GM12874 (cell line): ENCODE data around the gene SEPSECS.

Source experiments
- TF ChIP-seq, protein P1 (sequence below): IDR thresholded peaks from 2 replicates; pipeline ENCODE4 v1.5.1; 2011; ENCODE audit warnings: low read depth, mild to moderate bottlenecking, control low read depth, low read length, moderate library complexity; ENCODE audit not compliant: insufficient read depth

The SEPSECS gene

DNA sequence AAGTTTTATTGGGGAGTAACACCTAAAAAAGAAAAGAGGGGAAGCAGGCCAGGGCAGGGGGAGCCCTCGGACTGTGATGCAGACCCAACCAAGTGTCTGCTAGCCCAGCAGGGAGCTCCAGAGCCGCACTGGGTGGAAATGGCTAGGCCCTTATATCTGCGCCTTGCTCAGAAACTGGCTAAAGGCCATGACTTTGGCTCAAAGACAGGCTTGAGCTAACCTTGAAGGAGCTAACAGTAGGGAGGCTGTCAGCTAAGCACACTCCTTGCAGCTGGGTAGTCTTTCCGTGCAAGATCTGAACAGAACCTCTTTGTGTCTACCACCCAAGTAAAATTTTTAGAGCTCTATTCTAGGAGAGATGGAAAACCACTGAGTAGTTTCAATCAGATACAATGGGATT, 43.0 kb downstream of the SEPSECS start:
- TF ChIP-seq, protein P1, sequence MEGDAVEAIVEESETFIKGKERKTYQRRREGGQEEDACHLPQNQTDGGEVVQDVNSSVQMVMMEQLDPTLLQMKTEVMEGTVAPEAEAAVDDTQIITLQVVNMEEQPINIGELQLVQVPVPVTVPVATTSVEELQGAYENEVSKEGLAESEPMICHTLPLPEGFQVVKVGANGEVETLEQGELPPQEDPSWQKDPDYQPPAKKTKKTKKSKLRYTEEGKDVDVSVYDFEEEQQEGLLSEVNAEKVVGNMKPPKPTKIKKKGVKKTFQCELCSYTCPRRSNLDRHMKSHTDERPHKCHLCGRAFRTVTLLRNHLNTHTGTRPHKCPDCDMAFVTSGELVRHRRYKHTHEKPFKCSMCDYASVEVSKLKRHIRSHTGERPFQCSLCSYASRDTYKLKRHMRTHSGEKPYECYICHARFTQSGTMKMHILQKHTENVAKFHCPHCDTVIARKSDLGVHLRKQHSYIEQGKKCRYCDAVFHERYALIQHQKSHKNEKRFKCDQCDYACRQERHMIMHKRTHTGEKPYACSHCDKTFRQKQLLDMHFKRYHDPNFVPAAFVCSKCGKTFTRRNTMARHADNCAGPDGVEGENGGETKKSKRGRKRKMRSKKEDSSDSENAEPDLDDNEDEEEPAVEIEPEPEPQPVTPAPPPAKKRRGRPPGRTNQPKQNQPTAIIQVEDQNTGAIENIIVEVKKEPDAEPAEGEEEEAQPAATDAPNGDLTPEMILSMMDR: no peak

DNA sequence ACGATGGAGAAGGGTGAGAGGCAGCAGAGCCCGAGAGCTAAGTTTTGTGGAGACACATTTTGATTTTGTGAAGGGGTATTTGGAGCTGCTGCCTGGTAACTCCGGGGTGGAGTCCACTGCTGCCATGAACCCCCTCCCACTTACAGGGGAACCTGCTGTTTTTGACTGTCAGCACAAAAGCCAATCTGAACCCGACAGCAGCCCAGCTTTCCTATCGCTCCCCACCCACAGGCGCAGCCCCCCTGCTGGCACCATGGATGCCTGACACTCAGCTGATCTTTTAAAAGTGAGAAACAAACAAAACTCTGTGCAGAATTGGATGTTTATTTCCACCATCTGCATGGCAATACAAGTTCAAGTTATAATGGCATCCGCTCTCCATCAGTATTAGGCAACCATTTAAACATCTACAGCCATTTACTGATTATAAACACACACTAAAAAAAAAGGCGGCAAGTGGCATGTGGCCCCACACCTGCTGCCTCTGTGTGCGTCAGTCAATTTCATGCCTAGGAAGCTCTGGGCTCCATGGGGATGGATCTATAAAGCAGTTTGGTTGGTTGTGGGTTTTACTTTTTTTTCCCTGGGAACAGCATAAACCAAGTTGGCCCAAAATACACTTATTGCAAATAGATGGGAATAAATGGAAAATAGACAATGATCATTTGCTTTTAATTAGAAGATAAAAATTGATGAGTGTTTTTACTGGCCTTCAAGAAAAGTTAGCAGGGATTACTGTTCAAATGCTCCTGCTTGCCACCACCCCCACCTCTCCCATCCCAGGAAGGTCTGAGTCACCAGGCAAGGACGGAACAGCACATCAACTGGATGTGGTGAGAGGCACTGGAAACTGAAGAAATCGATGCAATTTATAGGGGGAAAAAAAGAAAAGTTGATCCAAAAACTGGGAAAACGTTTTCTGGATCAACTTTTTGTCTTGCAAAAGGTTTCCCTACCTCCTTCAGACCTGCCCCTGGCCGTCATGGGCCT, 46.0 kb downstream of the SEPSECS start:
- TF ChIP-seq, protein P1: no peak

- TF ChIP-seq, protein P1: no peak
These were observed 47.3 kb downstream of the SEPSECS start for GRCh38 chr4:25112995-25113380.

- TF ChIP-seq, protein P1: no peak
These were observed 47.8 kb downstream of the SEPSECS start for GRCh38 chr4:25112366-25112994.

GRCh38 chr4:25111648-25112196, 48.5 kb downstream of the SEPSECS start:
- TF ChIP-seq, protein P1: no peak

DNA sequence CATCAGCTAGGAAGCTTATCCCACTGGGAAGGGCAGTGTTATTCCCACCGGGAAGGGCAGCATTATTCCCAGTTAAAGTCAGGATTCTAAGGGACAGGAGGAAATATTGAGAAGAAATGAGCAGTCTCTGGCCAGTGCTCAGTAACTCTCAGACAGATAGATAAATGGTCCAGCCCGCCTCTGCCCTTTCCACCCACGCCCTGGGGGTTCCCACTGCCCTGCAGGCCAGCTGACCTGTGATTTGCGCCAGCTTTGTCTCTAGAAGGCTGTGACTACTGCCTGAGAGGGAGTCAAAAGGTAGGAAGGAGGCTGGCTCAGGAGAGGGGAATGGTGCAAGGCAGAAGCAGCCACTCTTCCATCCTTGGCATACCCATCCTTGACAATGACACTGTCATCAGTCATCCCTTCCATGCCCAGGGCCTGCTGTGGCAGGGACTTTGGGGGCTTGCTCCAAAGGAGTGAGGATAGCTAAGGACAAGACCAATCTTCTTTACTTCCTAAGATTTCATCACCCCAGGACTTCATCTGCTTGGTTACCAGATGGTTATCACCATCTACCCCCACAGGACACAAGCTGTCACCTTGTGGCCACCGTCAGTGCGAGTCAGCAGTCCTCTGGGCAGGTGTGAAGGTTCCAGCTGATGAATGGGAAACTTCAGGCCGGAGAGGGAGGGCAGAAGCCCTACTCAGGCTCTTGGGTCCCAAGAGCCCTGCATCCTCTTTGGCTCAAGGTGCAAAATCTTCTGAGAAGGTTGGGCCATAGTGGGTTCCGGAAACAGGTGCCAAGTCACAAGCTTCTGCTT, 49.5 kb downstream of the SEPSECS start:
- TF ChIP-seq, protein P1: no peak
